Calu3 (cell line): Measurements from ENCODE around the gene TMEM60. TPM values are rescaled to one million over a fixed set of nuclear protein-coding genes. Genes with fewer than 3 reads are reported as not detected.

ENCODE experiments used
- BruUV-seq: library from RNA; stranded (reverse); fragments of 400-500 nt; replicated peaks from 2 replicates; lab custom pipeline; 2021; lab: Mats Ljungman, UMichigan
- CTCF ChIA-PET: fragments of 300-600 bp; sonication (Branson Sonifier 250); formaldehyde crosslinking; loops from one replicate; lab custom pipeline; 2022; ENCODE audit warnings: antibody characterized with exemption; lab: Charles Lee
- DNase-seq: peaks from one replicate; pipeline ENCODE4 v3.0.0; 2022
- H3K27ac Mint-ChIP-seq: one replicate; pipeline ENCODE4 v1.8.0; 2022; ENCODE audit warnings: mixed read lengths; ENCODE audit not compliant: unreplicated experiment
- H3K27me3 Mint-ChIP-seq: one replicate; pipeline ENCODE4 v1.8.0; 2022; ENCODE audit warnings: mixed read lengths; ENCODE audit not compliant: unreplicated experiment
- H3K36me3 Mint-ChIP-seq: one replicate; pipeline ENCODE4 v1.8.0; 2022; ENCODE audit warnings: mild to moderate bottlenecking, moderate library complexity, mixed read lengths; ENCODE audit not compliant: insufficient read depth, unreplicated experiment
- H3K4me1 Mint-ChIP-seq: one replicate; pipeline ENCODE4 v1.8.0; 2022; ENCODE audit warnings: mild to moderate bottlenecking, low read depth, mixed read lengths; ENCODE audit not compliant: unreplicated experiment
- H3K4me3 Mint-ChIP-seq: one replicate; pipeline ENCODE4 v1.8.0; 2022; ENCODE audit warnings: mild to moderate bottlenecking, low read depth, moderate library complexity, mixed read lengths; ENCODE audit not compliant: unreplicated experiment
- H3K9me3 Mint-ChIP-seq: one replicate; pipeline ENCODE4 v1.8.0; 2022; ENCODE audit warnings: low read depth, mixed read lengths; ENCODE audit not compliant: unreplicated experiment
- intact Hi-C: fragments of 100-400 bp; cut with micrococcal nuclease; formaldehyde crosslinking; loops from one replicate; pipeline ENCODE4 v1.10.0; 2022; ENCODE audit not compliant: unreplicated experiment
- total RNA-seq: library from RNA; stranded (reverse); gene quantifications from 2 replicates; pipeline ENCODE4 v1.2.3, GENCODE V29; 2022
- TF ChIP-seq, protein P1 (sequence below): fragments of 200-600 bp; IDR thresholded peaks from one replicate; pipeline ENCODE4 v1.8.0; 2022; ENCODE audit warnings: antibody characterized with exemption; ENCODE audit not compliant: unreplicated experiment

The TMEM60 gene
- total RNA-seq, 1 experiment from 2014 or later, result 9.6 TPM

DNA sequence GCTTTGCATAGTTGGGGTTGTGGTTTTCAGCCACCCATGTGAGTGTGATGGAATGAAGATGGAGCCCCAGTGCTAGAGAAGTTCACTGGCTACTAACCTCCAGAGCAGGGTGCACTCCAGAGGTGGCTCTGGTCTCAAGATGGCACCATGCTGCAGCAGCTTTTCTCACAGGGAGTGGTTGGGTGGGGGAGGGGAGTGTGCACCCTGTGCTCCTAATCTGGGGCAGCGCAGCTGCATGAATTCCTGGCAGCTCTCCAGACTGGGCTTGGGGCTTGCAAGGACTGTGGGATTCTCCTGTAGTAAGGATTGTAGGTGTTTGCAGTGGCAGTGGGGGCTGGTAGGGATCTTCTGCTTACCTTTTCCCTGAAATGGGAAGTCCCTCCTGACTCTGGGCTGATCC is 24.0 kb upstream of the TMEM60 start:
- no peak overlapping the region for H3K4me3 Mint-ChIP-seq
- H3K36me3 Mint-ChIP-seq, result no peaks in the 10 kb centered on the region
- intact Hi-C loops, result no loop called here
- peaks cover 7% of the 10 kb centered on the region for H3K9me3 Mint-ChIP-seq
- BruUV-seq, result no TSS peak
- H3K4me1 Mint-ChIP-seq, result peaks cover 8% of the 10 kb centered on the region
- no peak overlapping the region for H3K27ac Mint-ChIP-seq
- DNase-seq, result no peak
- no peaks in the 10 kb centered on the region for H3K27me3 Mint-ChIP-seq
- CTCF ChIA-PET, result interaction anchor here (0.6 to 0.7 kb wide), 2 partner anchors 98 to 167 kb away, joined by 3 to 4 read pairs; no protein-coding TSS in a partner anchor
- TF ChIP-seq, protein P1, sequence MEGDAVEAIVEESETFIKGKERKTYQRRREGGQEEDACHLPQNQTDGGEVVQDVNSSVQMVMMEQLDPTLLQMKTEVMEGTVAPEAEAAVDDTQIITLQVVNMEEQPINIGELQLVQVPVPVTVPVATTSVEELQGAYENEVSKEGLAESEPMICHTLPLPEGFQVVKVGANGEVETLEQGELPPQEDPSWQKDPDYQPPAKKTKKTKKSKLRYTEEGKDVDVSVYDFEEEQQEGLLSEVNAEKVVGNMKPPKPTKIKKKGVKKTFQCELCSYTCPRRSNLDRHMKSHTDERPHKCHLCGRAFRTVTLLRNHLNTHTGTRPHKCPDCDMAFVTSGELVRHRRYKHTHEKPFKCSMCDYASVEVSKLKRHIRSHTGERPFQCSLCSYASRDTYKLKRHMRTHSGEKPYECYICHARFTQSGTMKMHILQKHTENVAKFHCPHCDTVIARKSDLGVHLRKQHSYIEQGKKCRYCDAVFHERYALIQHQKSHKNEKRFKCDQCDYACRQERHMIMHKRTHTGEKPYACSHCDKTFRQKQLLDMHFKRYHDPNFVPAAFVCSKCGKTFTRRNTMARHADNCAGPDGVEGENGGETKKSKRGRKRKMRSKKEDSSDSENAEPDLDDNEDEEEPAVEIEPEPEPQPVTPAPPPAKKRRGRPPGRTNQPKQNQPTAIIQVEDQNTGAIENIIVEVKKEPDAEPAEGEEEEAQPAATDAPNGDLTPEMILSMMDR, result no peak

DNA sequence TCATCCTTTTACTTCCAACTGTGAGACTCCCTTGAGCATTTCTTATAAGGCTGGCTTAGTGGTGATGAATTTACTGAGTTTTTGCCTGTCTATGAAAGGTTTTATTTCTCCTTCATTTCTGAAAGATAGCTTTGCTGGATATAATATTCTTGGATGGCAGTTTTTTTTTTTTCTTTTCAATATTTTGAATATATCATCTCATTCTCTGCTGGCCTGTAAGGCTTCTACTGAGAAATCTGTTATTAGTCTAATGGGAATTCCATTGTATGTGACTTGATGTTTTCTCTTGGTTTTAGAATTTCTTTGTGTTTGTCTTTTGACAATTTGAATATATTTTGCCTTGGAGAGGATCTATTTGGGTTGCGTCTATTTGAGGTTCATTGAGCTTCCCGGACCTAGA is 22.7 kb upstream of the TMEM60 start:
- intact Hi-C loops, result no loop called here
- no peak overlapping the region for H3K4me3 Mint-ChIP-seq
- H3K4me1 Mint-ChIP-seq, result peaks cover 8% of the 10 kb centered on the region
- CTCF ChIA-PET, result no interaction called here
- TF ChIP-seq, protein P1, result no peak
- DNase-seq, result no peak
- H3K9me3 Mint-ChIP-seq, result peaks cover 14% of the 10 kb centered on the region
- no peaks in the 10 kb centered on the region for H3K36me3 Mint-ChIP-seq
- no TSS peak for BruUV-seq
- H3K27ac Mint-ChIP-seq, result no peak overlapping the region
- H3K27me3 Mint-ChIP-seq, result no peaks in the 10 kb centered on the region

DNA sequence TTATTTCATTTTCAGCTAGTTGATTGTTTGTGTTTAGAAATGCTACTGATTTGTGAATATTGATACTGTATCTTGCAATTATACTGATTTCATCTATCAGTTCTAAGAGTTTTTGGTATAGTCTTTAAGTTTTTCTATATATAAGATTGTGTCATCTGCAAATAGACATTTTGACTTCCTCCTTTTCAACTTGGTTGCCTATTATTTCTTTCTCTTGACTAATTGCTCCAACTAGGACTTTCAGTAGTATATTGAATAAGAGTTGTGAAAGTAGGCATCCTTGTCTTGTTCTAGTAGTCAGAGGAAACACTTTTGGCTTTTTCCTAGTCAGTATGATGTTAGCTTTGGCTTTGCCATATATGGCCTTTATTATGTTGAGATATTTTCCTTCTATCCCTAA is 20.8 kb upstream of the TMEM60 start:
- no TSS peak for BruUV-seq
- TF ChIP-seq, protein P1, result no peak
- peaks cover 14% of the 10 kb centered on the region for H3K9me3 Mint-ChIP-seq
- H3K27ac Mint-ChIP-seq, result no peak overlapping the region
- DNase-seq, result no peak
- no peak overlapping the region for H3K4me3 Mint-ChIP-seq
- no peaks in the 10 kb centered on the region for H3K36me3 Mint-ChIP-seq
- CTCF ChIA-PET, result no interaction called here
- intact Hi-C loops, result no loop called here
- peaks cover 7% of the 10 kb centered on the region for H3K4me1 Mint-ChIP-seq
- no peaks in the 10 kb centered on the region for H3K27me3 Mint-ChIP-seq

DNA sequence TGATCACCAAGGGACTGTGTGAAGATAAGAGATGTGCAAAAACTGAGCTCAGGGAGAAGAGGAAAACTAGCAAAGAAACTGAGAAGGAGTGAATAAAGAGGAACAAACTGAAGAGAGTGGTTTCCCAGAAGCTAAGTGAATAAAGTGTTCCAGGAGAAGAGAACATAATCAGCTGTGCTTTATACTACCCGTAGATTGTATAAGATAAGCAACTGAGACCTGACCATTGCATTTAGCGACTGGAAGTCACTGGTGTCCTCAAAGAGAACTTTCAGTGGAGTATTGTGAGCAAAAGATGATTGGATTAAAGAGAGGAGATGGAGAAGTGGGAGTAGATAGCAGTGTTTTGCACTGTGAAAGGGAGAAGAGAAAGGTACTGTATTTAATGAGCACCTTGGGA is 14.9 kb upstream of the TMEM60 start:
- DNase-seq, result no peak
- H3K9me3 Mint-ChIP-seq, result peaks cover 12% of the 10 kb centered on the region
- no peaks in the 10 kb centered on the region for H3K27me3 Mint-ChIP-seq
- intact Hi-C loops, result no loop called here
- no peak overlapping the region for H3K27ac Mint-ChIP-seq
- H3K36me3 Mint-ChIP-seq, result no peaks in the 10 kb centered on the region
- TF ChIP-seq, protein P1, result no peak
- peaks cover 19% of the 10 kb centered on the region for H3K4me1 Mint-ChIP-seq
- no peak overlapping the region for H3K4me3 Mint-ChIP-seq
- no TSS peak for BruUV-seq
- CTCF ChIA-PET, result no interaction called here
